Measurements from ENCODE around the gene APEX1.

DNA sequence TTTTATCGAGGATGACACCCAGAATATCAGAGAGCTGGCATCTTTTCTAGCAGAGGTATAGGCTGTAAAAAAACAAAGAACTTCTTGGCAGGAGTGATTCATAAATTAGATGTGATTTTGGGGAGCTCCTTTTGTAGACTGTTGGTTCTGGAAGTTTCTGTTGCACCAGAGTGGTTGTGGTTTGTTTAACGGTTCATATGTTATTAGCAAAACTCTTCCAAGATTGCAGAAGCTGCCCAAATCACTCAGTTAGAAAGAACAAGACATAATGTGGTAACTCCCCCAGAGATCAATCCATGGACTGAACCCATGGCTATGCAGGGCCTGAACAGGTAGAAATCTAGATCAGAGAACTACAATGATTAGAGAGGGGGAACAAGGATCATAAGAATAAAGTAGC is 43.6 kb downstream of the APEX1 start:
- TF ChIP-seq CTCF (IDR thresholded peaks at IDR 0.05) (no peak), POLR2A (IDR thresholded peaks at IDR 0.05) (no peak)
